Fibroblast of lung (primary cell): Measurements from ENCODE around the gene PJVK. TPM values are rescaled to one million over a fixed set of nuclear protein-coding genes. Genes with fewer than 3 reads are reported as not detected.

Experiments used
- DNase-seq, 2 donors: peaks; one replicate each; pipeline versions ENCODE4 v3.0.0 to v3.0.0-alpha.2; 2010; ENCODE audit warnings: low read depth in 2 of 2
- H2AFZ ChIP-seq: 2 replicates; pipeline ENCODE4 v1.5.1; 2012; ENCODE audit warnings: low read length, control low read depth, inconsistent platforms
- H3K27ac ChIP-seq: 2 replicates; pipeline ENCODE4 v1.5.1; 2011; ENCODE audit warnings: low read length, control low read depth; ENCODE audit not compliant: insufficient read depth
- H3K27me3 ChIP-seq: 2 replicates; pipeline ENCODE4 v1.5.1; 2011; ENCODE audit warnings: mild to moderate bottlenecking, low read length; ENCODE audit not compliant: control insufficient read depth, insufficient read depth
- H3K36me3 ChIP-seq: 2 replicates; pipeline ENCODE4 v1.5.1; 2011; ENCODE audit warnings: low read length; ENCODE audit not compliant: control insufficient read depth, insufficient read depth
- H3K4me1 ChIP-seq: 2 replicates; pipeline ENCODE4 v1.5.1; 2011; ENCODE audit warnings: low read length; ENCODE audit not compliant: control insufficient read depth, insufficient read depth; ENCODE audit errors: extremely low read depth
- H3K4me2 ChIP-seq: 2 replicates; pipeline ENCODE4 v1.5.1; 2011; ENCODE audit warnings: low read length, control low read depth; ENCODE audit not compliant: insufficient read depth; ENCODE audit errors: extremely low read depth
- H3K4me3 ChIP-seq, 4 experiments: fragments of 200-600 bp in 1 of 4; sonication (generic) in 1 of 4; replicated peaks in 1 of 4; 2 replicates each; pipeline ENCODE4 v1.5.1; 2011 to 2016; ENCODE audit warnings: low read length in 4 of 4, low read depth in 3 of 4, mild to moderate bottlenecking in 3 of 4, control low read depth in 2 of 4, inconsistent platforms in 1 of 4, mixed read lengths in 1 of 4; ENCODE audit not compliant: insufficient read depth in 1 of 4; ENCODE audit errors: control extremely low read depth in 1 of 4
- H3K79me2 ChIP-seq: 2 replicates; pipeline ENCODE4 v1.5.1; 2012; ENCODE audit warnings: mild to moderate bottlenecking, low read length, inconsistent platforms; ENCODE audit not compliant: control insufficient read depth, insufficient read depth
- H3K9ac ChIP-seq: 2 replicates; pipeline ENCODE4 v1.5.1; 2011; ENCODE audit warnings: mild to moderate bottlenecking, low read length, control low read depth; ENCODE audit not compliant: insufficient read depth
- H3K9me3 ChIP-seq: 2 replicates; pipeline ENCODE4 v1.5.1; 2012; ENCODE audit warnings: low read depth, low read length; ENCODE audit not compliant: control insufficient read depth, insufficient read depth
- H4K20me1 ChIP-seq: 2 replicates; pipeline ENCODE4 v1.5.1; 2011; ENCODE audit warnings: low read length; ENCODE audit not compliant: control insufficient read depth, insufficient read depth; ENCODE audit errors: extremely low read depth
- EZH2 ChIP-seq: IDR thresholded peaks from 2 replicates; pipeline ENCODE4 v1.5.1; 2012; ENCODE audit warnings: low read length, control low read depth, mild to moderate bottlenecking; ENCODE audit errors: missing control alignments
- polyA plus RNA-seq, 2 donors: library from polyadenylated mRNA; depleted of rRNA in 1 of 2; stranded (reverse) in 1 of 2; unstranded in 1 of 2; fragments of >200 nt; gene quantifications; 2 replicates each; pipeline ENCODE4 v1.2.1, GENCODE V29; 2011 to 2012; ENCODE audit warnings: missing spikeins in 1 of 2
- total RNA-seq: library from RNA; depleted of rRNA; stranded (reverse); fragments of >200 nt; gene quantifications from 2 replicates; pipeline ENCODE4 v1.2.1, GENCODE V29; 2014
- TF ChIP-seq, protein P1 (sequence below), 2 donors: IDR thresholded peaks in 1 of 2; conservative IDR thresholded peaks in 1 of 2; 1 replicate in 1 of 2; 2 replicates in 1 of 2; pipeline ENCODE4 v1.5.1; 2011 to 2012; ENCODE audit warnings: low read length in 2 of 2, control low read depth in 1 of 2, inconsistent platforms in 1 of 2, low read depth in 1 of 2, mild to moderate bottlenecking in 1 of 2

The PJVK gene
- total and polyA plus RNA-seq, 2 donors (not counting 1 experiment from before 2014, with no cell fraction given): 1.4 to 4.3 TPM

DNA sequence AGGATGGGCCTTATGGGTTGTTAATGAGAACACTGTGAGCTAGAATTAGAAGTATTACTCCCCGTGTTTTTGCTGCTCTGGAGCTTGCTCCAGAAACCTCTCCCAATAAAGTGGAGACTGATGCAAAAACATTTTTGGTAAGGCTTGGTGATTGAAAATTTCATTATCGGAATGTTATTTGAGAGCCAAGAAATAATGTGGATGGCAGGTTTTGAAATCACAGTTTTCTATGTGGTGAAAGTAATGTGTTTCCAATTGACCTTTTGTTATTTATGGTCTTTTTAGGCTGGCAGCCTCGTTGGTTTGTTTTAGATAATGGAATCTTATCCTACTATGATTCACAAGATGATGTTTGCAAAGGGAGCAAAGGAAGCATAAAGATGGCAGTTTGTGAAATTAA lies 34.2 kb downstream of the PJVK start:
- no peaks in the 10 kb centered on the region for H3K9me3 ChIP-seq
- H3K4me1 ChIP-seq: no peaks in the 10 kb centered on the region
- peaks cover 32% of the 10 kb centered on the region for H3K79me2 ChIP-seq
- H3K27ac ChIP-seq: no peak overlapping the region
- peak in 1 of 2 donors; percentile 5 for DNase-seq
- H3K9ac ChIP-seq: no peak overlapping the region
- TF ChIP-seq, protein P1, sequence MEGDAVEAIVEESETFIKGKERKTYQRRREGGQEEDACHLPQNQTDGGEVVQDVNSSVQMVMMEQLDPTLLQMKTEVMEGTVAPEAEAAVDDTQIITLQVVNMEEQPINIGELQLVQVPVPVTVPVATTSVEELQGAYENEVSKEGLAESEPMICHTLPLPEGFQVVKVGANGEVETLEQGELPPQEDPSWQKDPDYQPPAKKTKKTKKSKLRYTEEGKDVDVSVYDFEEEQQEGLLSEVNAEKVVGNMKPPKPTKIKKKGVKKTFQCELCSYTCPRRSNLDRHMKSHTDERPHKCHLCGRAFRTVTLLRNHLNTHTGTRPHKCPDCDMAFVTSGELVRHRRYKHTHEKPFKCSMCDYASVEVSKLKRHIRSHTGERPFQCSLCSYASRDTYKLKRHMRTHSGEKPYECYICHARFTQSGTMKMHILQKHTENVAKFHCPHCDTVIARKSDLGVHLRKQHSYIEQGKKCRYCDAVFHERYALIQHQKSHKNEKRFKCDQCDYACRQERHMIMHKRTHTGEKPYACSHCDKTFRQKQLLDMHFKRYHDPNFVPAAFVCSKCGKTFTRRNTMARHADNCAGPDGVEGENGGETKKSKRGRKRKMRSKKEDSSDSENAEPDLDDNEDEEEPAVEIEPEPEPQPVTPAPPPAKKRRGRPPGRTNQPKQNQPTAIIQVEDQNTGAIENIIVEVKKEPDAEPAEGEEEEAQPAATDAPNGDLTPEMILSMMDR (conservative IDR thresholded peaks at IDR 0.05 in 1 of 2, IDR thresholded peaks at IDR 0.05 in 1 of 2; ENCODE audit: low read depth in 1 of 2, low read length in 2 of 2): no peak
- no peak for TF ChIP-seq EZH2
- H4K20me1 ChIP-seq: no peaks in the 10 kb centered on the region
- H3K27me3 ChIP-seq: no peaks in the 10 kb centered on the region
- no peaks in the 10 kb centered on the region for H3K36me3 ChIP-seq
- no peak overlapping the region for H3K4me3 ChIP-seq
- H3K4me2 ChIP-seq: no peak overlapping the region
- H2AFZ ChIP-seq: no peak overlapping the region

DNA sequence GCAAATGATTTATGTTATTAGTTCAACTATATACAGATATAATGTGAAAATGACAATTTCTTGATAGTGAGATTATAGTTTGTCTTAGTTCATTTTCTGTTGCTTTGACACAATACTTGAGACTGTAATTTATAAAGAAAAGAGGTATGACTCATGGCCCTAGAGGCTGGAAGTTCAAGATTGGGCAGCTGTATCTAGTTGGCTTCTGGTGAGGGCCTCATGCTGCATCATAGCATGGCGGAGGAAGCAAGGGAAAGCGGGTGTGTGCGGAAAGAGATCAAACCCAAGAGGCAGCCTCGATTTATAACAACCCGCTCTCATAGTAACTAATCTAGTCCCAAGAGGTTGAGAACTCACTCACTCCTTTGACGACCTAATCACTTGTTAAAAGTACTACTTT lies 40.4 kb downstream of the PJVK start:
- Histone ChIP-seq H3K9ac (no peak overlapping the region), H4K20me1 (no peaks in the 10 kb centered on the region), H3K4me2 (no peak overlapping the region), H3K79me2 (no peaks in the 10 kb centered on the region), H3K36me3 (peaks cover 6% of the 10 kb centered on the region), H3K27me3 (no peaks in the 10 kb centered on the region), H3K9me3 (no peaks in the 10 kb centered on the region), H3K27ac (no peak overlapping the region), H3K4me1 (no peaks in the 10 kb centered on the region), H3K4me3 (no peak overlapping the region), H2AFZ (no peak overlapping the region)
- DNase-seq: no peak
- no peak for TF ChIP-seq EZH2
- TF ChIP-seq, protein P1 (conservative IDR thresholded peaks at IDR 0.05 in 1 of 2, IDR thresholded peaks at IDR 0.05 in 1 of 2; ENCODE audit: low read depth in 1 of 2, low read length in 2 of 2): no peak

DNA sequence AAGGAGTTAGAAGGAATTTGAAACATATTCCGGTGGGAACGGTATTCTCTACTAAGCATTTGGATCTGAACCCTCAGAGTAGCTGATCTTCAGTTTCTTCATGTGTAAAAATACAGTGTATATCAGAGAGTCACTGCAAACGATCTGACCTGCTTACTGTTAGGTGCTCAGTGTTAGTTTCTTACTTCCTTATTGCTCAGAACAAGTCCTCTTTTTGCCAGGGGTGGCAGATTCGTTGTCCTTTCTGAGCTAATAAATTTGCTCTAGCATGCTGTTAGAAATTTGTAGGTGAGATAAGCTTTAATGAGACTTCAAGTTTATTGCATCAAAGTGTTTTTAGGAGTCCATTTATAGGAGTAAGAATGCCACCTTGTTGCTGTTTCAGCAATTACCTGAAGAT lies 44.9 kb downstream of the PJVK start:
- peaks cover 7% of the 10 kb centered on the region for H3K36me3 ChIP-seq

More for the DNA sequence above, 44.9 kb downstream of the PJVK start:
- DNase-seq: no peak
- no peak for TF ChIP-seq EZH2
- TF ChIP-seq, protein P1 (conservative IDR thresholded peaks at IDR 0.05 in 1 of 2, IDR thresholded peaks at IDR 0.05 in 1 of 2; ENCODE audit: low read depth in 1 of 2, low read length in 2 of 2): no peak
- Histone ChIP-seq H3K9me3 (no peaks in the 10 kb centered on the region), H3K9ac (no peak overlapping the region), H3K4me1 (no peaks in the 10 kb centered on the region), H3K79me2 (no peaks in the 10 kb centered on the region), H3K27me3 (no peaks in the 10 kb centered on the region), H3K27ac (no peak overlapping the region), H4K20me1 (no peaks in the 10 kb centered on the region), H2AFZ (no peak overlapping the region), H3K4me3 (no peak overlapping the region), H3K4me2 (no peak overlapping the region)
